ENCODE measurements around the gene C1D. TPM values are rescaled to one million over a fixed set of nuclear protein-coding genes. Genes with fewer than 3 reads are reported as not detected.

The C1D gene
- total RNA-seq, 1 donor from 2014 or later: 15.1 TPM

DNA sequence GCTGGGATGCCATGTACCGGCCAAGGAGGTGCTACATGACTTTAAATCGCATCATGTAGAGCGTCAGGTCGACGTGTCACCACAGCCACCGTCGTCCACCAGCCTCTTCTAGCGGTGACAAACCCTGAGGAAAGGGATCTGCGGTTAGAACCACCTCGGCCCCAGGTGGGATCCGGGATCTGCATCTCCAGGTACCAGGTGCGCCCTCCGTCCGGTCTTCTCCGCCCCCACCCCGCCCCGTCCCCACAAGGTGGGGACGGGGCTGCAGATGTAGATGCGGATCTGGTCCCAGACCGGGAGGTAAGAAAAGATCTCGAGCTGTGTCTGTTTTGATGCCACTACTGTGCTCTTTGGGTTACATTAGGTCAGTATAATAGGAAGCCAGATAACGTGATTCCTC, 38.4 kb downstream of the C1D start:
- H3K27me3 ChIP-seq (ENCODE audit: control insufficient read depth in 3 of 3, insufficient read depth in 3 of 3, low read length in 3 of 3): no peaks in the 10 kb centered on the region
- no peaks in the 10 kb centered on the region for H3K9me3 ChIP-seq (ENCODE audit: control insufficient read depth in 3 of 3, low read length in 3 of 3)
- no peak overlapping the region for H3K9ac ChIP-seq (ENCODE audit: low read depth in 1 of 3, low read length in 3 of 3)
- H3K4me3 ChIP-seq (ENCODE audit: low read length in 3 of 3): no peak overlapping the region
- no peaks in the 10 kb centered on the region for H3K36me3 ChIP-seq (ENCODE audit: control insufficient read depth in 3 of 3, insufficient read depth in 3 of 3, low read length in 3 of 3)
- H3K4me1 ChIP-seq (ENCODE audit: control insufficient read depth in 3 of 3, insufficient read depth in 3 of 3, low read length in 3 of 3): no peaks in the 10 kb centered on the region
- no peak overlapping the region for H3K27ac ChIP-seq (ENCODE audit: low read depth, low read length)

DNA sequence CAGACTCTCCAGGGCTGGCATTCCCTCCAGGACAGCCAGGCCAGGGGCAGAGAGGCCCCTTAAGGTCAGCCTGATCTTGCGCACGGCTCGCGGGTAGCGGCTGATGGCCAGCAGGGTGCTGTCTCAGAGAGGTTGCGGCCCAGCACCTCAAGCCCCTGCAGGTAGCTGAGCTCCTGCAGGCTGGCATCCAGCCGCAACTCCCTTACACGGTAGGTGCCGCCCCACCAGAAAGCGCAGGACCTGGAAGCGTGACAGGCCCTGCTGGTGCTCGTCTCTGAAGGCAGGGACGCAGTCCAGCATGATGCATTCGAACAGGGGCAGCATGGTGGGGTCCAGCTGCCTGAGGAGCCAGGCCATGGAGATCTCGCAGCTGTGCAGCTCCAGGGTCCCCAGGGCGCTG, 38.9 kb downstream of the C1D start:
- no peak overlapping the region for H3K27ac ChIP-seq (ENCODE audit: low read depth, low read length)
- H3K36me3 ChIP-seq (ENCODE audit: control insufficient read depth in 3 of 3, insufficient read depth in 3 of 3, low read length in 3 of 3): no peaks in the 10 kb centered on the region
- H3K9me3 ChIP-seq (ENCODE audit: control insufficient read depth in 3 of 3, low read length in 3 of 3): no peaks in the 10 kb centered on the region
- H3K9ac ChIP-seq (ENCODE audit: low read depth in 1 of 3, low read length in 3 of 3): no peak overlapping the region
- H3K27me3 ChIP-seq (ENCODE audit: control insufficient read depth in 3 of 3, insufficient read depth in 3 of 3, low read length in 3 of 3): no peaks in the 10 kb centered on the region
- no peak overlapping the region for H3K4me3 ChIP-seq (ENCODE audit: low read length in 3 of 3)
- H3K4me1 ChIP-seq (ENCODE audit: control insufficient read depth in 3 of 3, insufficient read depth in 3 of 3, low read length in 3 of 3): no peaks in the 10 kb centered on the region

DNA sequence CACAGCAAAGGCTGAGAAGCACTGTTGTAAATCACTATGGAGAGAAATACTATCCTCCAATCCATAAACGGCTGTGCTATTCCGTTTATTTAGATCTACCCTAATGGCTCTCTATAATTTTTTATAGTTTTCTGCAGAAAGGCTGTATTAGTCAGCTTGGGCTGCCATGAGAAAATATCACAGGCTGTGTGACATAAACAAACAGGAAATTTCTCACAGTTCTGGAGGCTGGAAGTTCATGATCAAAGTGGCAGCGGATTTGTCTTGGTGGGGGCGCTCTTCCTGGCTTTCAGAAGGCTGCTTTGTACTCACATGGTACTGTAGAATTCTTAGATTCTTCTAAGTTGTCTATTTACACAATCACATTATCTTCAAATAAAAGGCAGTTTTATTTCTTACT, 44.1 kb downstream of the C1D start:
- Histone ChIP-seq H3K9ac (ENCODE audit: low read depth in 1 of 3, low read length in 3 of 3) (no peak overlapping the region), H3K4me3 (ENCODE audit: low read length in 3 of 3) (no peak overlapping the region), H3K27ac (ENCODE audit: low read depth, low read length) (no peak overlapping the region), H3K9me3 (ENCODE audit: control insufficient read depth in 3 of 3, low read length in 3 of 3) (no peaks in the 10 kb centered on the region), H3K4me1 (ENCODE audit: control insufficient read depth in 3 of 3, insufficient read depth in 3 of 3, low read length in 3 of 3) (no peaks in the 10 kb centered on the region), H3K36me3 (ENCODE audit: control insufficient read depth in 3 of 3, insufficient read depth in 3 of 3, low read length in 3 of 3) (no peaks in the 10 kb centered on the region), H3K27me3 (ENCODE audit: control insufficient read depth in 3 of 3, insufficient read depth in 3 of 3, low read length in 3 of 3) (no peaks in the 10 kb centered on the region)

DNA sequence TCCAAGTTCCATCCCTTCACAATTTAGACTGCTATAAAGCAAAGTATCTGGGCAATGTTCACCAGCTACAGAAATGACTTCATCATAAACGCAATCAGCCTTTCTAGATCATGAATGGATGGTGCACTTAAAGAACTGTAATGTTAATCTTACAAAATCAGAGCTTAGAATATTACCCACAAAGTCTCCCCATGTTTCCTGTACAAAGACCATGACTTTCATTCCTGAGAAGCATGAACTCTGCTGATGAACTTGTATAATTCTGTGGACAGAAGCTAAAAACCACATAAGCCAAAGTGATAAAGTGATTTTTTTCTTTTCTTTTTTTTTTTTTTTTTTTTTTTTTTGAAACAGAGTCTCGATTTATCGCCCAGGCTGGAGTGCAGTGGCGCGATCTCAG, 53.3 kb downstream of the C1D start:
- Histone ChIP-seq H3K4me1 (ENCODE audit: control insufficient read depth in 3 of 3, insufficient read depth in 3 of 3, low read length in 3 of 3) (no peaks in the 10 kb centered on the region), H3K4me3 (ENCODE audit: low read length in 3 of 3) (no peak overlapping the region), H3K9ac (ENCODE audit: low read depth in 1 of 3, low read length in 3 of 3) (no peak overlapping the region), H3K36me3 (ENCODE audit: control insufficient read depth in 3 of 3, insufficient read depth in 3 of 3, low read length in 3 of 3) (no peaks in the 10 kb centered on the region), H3K27me3 (ENCODE audit: control insufficient read depth in 3 of 3, insufficient read depth in 3 of 3, low read length in 3 of 3) (no peaks in the 10 kb centered on the region), H3K9me3 (ENCODE audit: control insufficient read depth in 3 of 3, low read length in 3 of 3) (no peaks in the 10 kb centered on the region), H3K27ac (ENCODE audit: low read depth, low read length) (no peak overlapping the region)

DNA sequence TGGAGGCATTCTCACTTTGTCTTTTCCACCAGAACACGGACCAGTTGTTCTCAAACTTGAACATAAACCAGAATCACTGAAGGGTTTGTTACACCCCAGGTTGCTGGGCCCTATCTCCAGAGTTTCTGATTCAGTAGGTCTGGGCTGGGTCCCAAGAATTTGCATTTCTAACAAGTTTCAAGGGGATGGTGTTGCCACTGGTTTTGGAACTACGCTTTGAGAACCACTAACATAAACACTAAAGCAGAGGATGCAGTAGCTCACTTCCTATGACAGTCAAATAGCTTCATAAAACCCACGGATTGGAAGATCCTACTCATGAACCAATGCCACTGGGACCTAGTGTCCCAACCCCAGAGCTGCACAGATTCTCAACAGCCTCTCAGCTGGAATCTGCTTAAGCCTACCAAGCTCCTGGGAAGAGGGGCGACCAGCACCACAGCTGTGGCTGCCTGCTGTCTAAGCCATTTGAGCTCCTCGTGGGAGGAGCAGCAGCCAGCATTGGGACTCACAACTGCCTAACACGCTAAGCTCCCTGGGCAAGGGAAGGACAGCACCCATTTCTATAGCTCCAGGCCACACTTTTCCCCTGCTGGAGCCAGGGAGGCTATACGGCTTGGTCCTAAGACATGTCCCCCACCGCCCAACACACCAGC, 62.5 kb downstream of the C1D start:
- Histone ChIP-seq H3K27me3 (ENCODE audit: control insufficient read depth in 3 of 3, insufficient read depth in 3 of 3, low read length in 3 of 3) (peaks cover 0 to 4% (median 0%) of the 10 kb centered on the region in 3 donors), H3K36me3 (ENCODE audit: control insufficient read depth in 3 of 3, insufficient read depth in 3 of 3, low read length in 3 of 3) (no peaks in the 10 kb centered on the region), H3K9me3 (ENCODE audit: control insufficient read depth in 3 of 3, low read length in 3 of 3) (peaks cover 0 to 3% (median 0%) of the 10 kb centered on the region in 3 donors), H3K9ac (ENCODE audit: low read depth in 1 of 3, low read length in 3 of 3) (no peak overlapping the region), H3K4me3 (ENCODE audit: low read length in 3 of 3) (no peak overlapping the region), H3K4me1 (ENCODE audit: control insufficient read depth in 3 of 3, insufficient read depth in 3 of 3, low read length in 3 of 3) (no peaks in the 10 kb centered on the region), H3K27ac (ENCODE audit: low read depth, low read length) (no peak overlapping the region)

DNA sequence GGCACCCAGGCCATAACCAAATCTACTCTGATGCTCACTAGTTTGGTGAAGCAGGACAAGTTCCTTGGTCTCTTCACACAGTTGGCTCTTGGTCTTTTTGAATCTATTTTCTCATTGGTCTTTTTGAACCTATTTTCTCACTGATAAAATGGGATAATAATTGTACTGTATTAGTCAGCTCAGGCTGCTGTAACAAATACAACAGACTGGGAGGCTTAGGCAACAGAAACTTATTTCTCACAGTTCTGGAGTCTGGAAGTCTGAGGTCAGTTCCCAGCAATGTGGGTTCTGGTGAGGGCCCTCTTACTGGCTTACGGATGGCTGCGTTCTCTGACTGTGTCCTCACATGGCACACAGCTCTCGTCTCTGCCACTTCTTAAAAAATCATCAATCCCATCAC, 63.5 kb downstream of the C1D start:
- no peak overlapping the region for H3K9ac ChIP-seq (ENCODE audit: low read depth in 1 of 3, low read length in 3 of 3)
- H3K27ac ChIP-seq (ENCODE audit: low read depth, low read length): no peak overlapping the region
- peaks cover 0 to 7% (median 0%) of the 10 kb centered on the region in 3 donors for H3K27me3 ChIP-seq (ENCODE audit: control insufficient read depth in 3 of 3, insufficient read depth in 3 of 3, low read length in 3 of 3)
- H3K4me3 ChIP-seq (ENCODE audit: low read length in 3 of 3): no peak overlapping the region
- H3K9me3 ChIP-seq (ENCODE audit: control insufficient read depth in 3 of 3, low read length in 3 of 3): peaks cover 0 to 3% (median 0%) of the 10 kb centered on the region in 3 donors
- no peaks in the 10 kb centered on the region for H3K4me1 ChIP-seq (ENCODE audit: control insufficient read depth in 3 of 3, insufficient read depth in 3 of 3, low read length in 3 of 3)
- no peaks in the 10 kb centered on the region for H3K36me3 ChIP-seq (ENCODE audit: control insufficient read depth in 3 of 3, insufficient read depth in 3 of 3, low read length in 3 of 3)

DNA sequence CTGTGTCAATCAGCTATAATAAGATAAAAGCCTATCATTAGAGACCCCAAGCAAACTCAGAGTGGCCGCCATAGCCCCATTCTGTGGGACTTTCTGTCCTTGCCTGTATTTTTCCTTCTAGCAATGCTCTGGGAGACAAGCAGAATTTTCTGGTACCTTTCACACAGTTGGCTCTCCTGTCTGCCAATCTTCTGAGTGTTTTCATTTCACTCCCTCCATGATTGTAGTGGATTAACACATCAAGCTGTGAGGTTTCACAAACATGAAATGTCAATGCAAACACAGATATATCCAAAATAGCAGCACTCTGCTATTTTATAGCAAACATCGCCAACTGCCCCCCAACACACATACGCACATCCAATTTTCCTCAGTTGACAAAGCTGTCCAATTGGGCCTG, 64.9 kb downstream of the C1D start:
- peaks cover 0 to 3% (median 0%) of the 10 kb centered on the region in 3 donors for H3K9me3 ChIP-seq (ENCODE audit: control insufficient read depth in 3 of 3, low read length in 3 of 3)
- peaks cover 0 to 7% (median 0%) of the 10 kb centered on the region in 3 donors for H3K27me3 ChIP-seq (ENCODE audit: control insufficient read depth in 3 of 3, insufficient read depth in 3 of 3, low read length in 3 of 3)
- H3K36me3 ChIP-seq (ENCODE audit: control insufficient read depth in 3 of 3, insufficient read depth in 3 of 3, low read length in 3 of 3): no peaks in the 10 kb centered on the region
- no peak overlapping the region for H3K4me3 ChIP-seq (ENCODE audit: low read length in 3 of 3)
- no peak overlapping the region for H3K27ac ChIP-seq (ENCODE audit: low read depth, low read length)
- H3K4me1 ChIP-seq (ENCODE audit: control insufficient read depth in 3 of 3, insufficient read depth in 3 of 3, low read length in 3 of 3): no peaks in the 10 kb centered on the region
- no peak overlapping the region for H3K9ac ChIP-seq (ENCODE audit: low read depth in 1 of 3, low read length in 3 of 3)

DNA sequence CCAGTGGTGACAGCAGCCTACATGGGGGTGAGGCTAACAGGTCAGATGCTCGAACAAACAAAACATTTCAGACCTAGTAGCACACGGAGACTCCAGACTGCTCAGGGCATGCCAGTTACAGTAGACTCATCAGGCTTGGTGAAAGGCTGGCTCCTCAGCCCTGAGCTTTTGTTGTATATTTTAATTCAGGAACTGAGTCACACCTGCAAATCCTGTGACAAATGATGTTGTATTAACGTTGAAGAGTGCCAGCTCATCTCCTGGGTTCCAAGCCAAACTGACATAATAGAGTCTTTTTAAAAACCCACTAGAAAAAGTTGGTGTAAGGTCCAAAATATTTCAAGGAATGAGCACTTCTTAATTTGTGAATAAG, 65.3 kb downstream of the C1D start:
- H3K4me3 ChIP-seq (ENCODE audit: low read length in 3 of 3): no peak overlapping the region
- no peaks in the 10 kb centered on the region for H3K36me3 ChIP-seq (ENCODE audit: control insufficient read depth in 3 of 3, insufficient read depth in 3 of 3, low read length in 3 of 3)
- H3K9ac ChIP-seq (ENCODE audit: low read depth in 1 of 3, low read length in 3 of 3): no peak overlapping the region
- no peak overlapping the region for H3K27ac ChIP-seq (ENCODE audit: low read depth, low read length)
- H3K27me3 ChIP-seq (ENCODE audit: control insufficient read depth in 3 of 3, insufficient read depth in 3 of 3, low read length in 3 of 3): peaks cover 0 to 7% (median 0%) of the 10 kb centered on the region in 3 donors
- H3K9me3 ChIP-seq (ENCODE audit: control insufficient read depth in 3 of 3, low read length in 3 of 3): peaks cover 0 to 3% (median 0%) of the 10 kb centered on the region in 3 donors
- H3K4me1 ChIP-seq (ENCODE audit: control insufficient read depth in 3 of 3, insufficient read depth in 3 of 3, low read length in 3 of 3): no peaks in the 10 kb centered on the region

DNA sequence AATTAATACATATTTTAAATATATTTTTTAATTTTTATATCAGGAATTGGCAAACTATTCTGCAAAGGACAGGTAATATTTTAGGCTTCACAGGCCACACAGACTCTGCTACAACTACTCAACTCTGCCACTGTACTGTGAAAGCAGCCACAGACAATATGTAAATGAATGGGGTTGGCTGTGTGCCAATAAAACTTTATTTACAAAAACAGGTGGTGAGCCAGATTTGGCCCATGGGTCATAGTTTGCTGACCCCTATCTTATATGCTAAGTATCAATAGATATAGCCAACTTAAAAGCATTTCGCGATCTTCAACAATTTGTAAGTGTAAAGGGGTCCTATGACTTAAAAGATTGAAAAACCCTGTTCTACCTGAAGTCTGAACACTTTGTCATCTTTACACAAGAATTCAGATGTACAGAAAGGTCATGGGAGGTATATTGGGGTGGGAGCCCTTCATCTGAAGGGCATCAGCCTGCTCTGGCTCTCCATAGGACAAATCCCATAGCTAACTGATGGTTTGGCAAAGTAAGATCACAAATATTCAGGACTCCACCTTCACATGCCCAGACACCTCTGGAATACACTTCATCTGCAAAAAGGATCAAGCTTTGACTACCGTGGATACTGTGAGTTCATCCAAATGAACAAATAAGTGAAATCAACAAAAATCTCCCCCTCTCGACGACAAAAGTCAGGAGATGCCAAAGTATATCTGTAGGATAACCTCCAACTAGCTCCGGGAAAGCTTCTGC, 65.9 kb downstream of the C1D start:
- peaks cover 0 to 3% (median 0%) of the 10 kb centered on the region in 3 donors for H3K9me3 ChIP-seq (ENCODE audit: control insufficient read depth in 3 of 3, low read length in 3 of 3)
- no peak overlapping the region for H3K9ac ChIP-seq (ENCODE audit: low read depth in 1 of 3, low read length in 3 of 3)
- no peaks in the 10 kb centered on the region for H3K4me1 ChIP-seq (ENCODE audit: control insufficient read depth in 3 of 3, insufficient read depth in 3 of 3, low read length in 3 of 3)
- H3K27ac ChIP-seq (ENCODE audit: low read depth, low read length): no peak overlapping the region
- H3K4me3 ChIP-seq (ENCODE audit: low read length in 3 of 3): no peak overlapping the region
- H3K36me3 ChIP-seq (ENCODE audit: control insufficient read depth in 3 of 3, insufficient read depth in 3 of 3, low read length in 3 of 3): no peaks in the 10 kb centered on the region
- peaks cover 0 to 7% (median 0%) of the 10 kb centered on the region in 3 donors for H3K27me3 ChIP-seq (ENCODE audit: control insufficient read depth in 3 of 3, insufficient read depth in 3 of 3, low read length in 3 of 3)

DNA sequence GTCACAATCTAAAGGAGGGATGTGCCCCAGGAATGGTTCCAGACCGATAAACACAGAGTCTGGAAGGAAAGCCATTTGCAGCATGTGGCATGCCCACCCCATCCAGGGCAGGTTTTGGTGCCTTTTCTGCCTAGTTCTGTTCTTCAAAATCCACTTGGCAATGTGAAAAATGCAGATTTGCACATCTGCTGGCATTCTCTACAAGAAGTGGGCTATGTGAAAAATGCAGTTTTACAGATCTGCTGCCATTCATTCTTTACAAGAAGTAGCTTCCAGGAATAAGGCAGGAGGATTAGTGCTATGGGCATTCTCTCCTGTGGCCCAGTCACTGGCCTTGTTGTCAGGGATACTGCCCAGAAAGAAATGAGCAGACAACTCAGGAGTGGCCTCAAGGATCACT, 68.1 kb downstream of the C1D start:
- Histone ChIP-seq H3K4me3 (ENCODE audit: low read length in 3 of 3) (no peak overlapping the region), H3K9me3 (ENCODE audit: control insufficient read depth in 3 of 3, low read length in 3 of 3) (peaks cover 0 to 2% (median 0%) of the 10 kb centered on the region in 3 donors), H3K4me1 (ENCODE audit: control insufficient read depth in 3 of 3, insufficient read depth in 3 of 3, low read length in 3 of 3) (no peaks in the 10 kb centered on the region), H3K27me3 (ENCODE audit: control insufficient read depth in 3 of 3, insufficient read depth in 3 of 3, low read length in 3 of 3) (peaks cover 0 to 2% (median 0%) of the 10 kb centered on the region in 3 donors), H3K9ac (ENCODE audit: low read depth in 1 of 3, low read length in 3 of 3) (no peak overlapping the region), H3K36me3 (ENCODE audit: control insufficient read depth in 3 of 3, insufficient read depth in 3 of 3, low read length in 3 of 3) (no peaks in the 10 kb centered on the region), H3K27ac (ENCODE audit: low read depth, low read length) (no peak overlapping the region)
